Mucosa of descending colon (tissue), 3 donors: ENCODE measurements around the gene FTO. TPM values are rescaled to one million over a fixed set of nuclear protein-coding genes. Genes with fewer than 3 reads are reported as not detected.

Experiments used
- ATAC-seq: fragments of 200-7000 bp; cut with Tn5 transposase; one replicate; pipeline ENCODE4 v1.9.1; 2020; ENCODE audit warnings: mild to moderate bottlenecking, moderate library complexity
- DNase-seq, 3 donors: peaks; one replicate each; pipeline ENCODE4 v3.0.0-alpha.2; 2020
- H3K36me3 ChIP-seq: fragments of 200-600 bp; one replicate; pipeline ENCODE4 v1.8.0; 2021; ENCODE audit warnings: low read depth, mild to moderate bottlenecking
- H3K4me1 ChIP-seq: fragments of 200-600 bp; one replicate; pipeline ENCODE4 v1.8.0; 2021; ENCODE audit warnings: low read depth, mild to moderate bottlenecking
- H3K4me3 ChIP-seq: fragments of 200-600 bp; one replicate; pipeline ENCODE4 v1.8.0; 2021; ENCODE audit warnings: mild to moderate bottlenecking
- H3K9me3 ChIP-seq: fragments of 200-600 bp; one replicate; pipeline ENCODE4 v1.8.0; 2021; ENCODE audit warnings: mild to moderate bottlenecking
- CTCF ChIP-seq: fragments of 200-600 bp; IDR thresholded peaks from one replicate; pipeline ENCODE4 v1.8.0; 2022; ENCODE audit warnings: antibody characterized with exemption, mild to moderate bottlenecking
- intact Hi-C, 2 donors: fragments of 100-400 bp; cut with DNase I in 1 of 2; cut with micrococcal nuclease in 1 of 2; formaldehyde crosslinking; loops; one replicate each; pipeline versions ENCODE4 v1.11.0 to v1.11.1; 2022; cut with DNase I, micrococcal nuclease
- total RNA-seq, 3 donors: library from RNA; stranded (reverse); fragmentation: NEBNext Ultra II Directional in 2 of 3; extraction: Animal tissue kit (Norgen Biotek cat#: 25700) in 2 of 3; gene quantifications; one replicate each; pipeline versions ENCODE4 v1.2.1 to v1.2.4, GENCODE V29; 2021 to 2023
- donor health status: DM: no; HTN: no; CAD: no; lungs with moderate emphysema.
- donor health status: DM: no; HTN: no; CAD: no.
- donor health status: DM: no; HTN: yes; CAD: no.

FTO gene
- total RNA-seq, 3 donors from 2014 or later, result 38.0 to 81.7 (median 39.1) TPM

DNA sequence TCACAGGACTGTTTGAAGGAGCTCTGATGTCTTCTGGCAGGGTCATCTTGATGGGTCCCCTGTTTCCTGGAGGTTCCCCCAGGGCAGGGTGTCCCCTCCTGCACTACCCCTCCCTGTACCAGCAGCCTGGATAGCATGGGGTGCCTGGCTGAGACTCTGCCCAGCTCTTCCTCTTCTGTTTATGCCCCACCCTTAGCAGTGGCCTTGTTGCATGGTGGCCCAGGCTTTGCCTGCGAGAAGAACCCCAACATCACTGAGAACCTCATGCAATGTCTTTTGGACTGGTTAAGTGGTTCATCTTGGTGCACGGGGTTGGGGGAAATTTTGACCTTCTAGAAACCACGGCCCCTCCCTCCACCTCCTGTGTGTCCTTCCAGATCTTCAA lies 460.8 kb downstream of the FTO start:
- TF ChIP-seq CTCF, result no peak

DNA sequence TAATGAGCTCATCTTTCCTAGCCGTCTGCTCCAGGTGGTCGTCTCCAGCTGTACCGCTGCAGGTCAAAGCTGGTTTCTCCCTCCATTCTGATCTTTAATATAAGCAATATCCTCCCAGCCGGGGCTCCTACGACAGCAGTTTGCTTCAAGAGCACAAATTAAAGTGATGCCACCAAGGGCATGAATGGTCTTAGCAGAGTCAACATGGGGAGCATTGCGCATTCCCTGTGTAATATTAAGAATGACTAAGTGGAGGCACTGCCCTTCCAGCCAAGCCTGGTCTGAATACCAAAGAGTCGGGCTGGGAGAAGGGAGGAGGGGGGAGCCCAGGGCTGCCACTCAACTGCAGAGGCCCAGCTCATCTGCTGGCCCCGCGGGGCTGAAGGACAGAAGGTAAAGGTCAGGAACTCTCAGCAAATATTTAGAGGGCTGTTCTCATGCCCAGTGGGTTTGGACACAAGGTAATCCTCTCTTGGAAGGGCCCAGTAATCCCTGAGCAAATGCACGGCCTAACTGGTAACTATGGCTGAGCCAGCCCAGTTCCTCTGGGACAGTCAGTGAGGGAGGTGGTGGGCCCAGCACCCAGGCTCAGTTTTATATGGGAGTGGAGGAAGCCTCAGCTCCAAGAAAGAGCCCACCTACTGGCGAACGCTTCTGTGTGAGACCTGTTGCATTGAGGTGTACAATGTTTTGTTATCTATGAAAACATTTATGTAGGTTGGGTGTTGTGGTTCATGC lies 461.4 kb downstream of the FTO start:
- DNase-seq, result no peak
- no peak for TF ChIP-seq CTCF
- Histone ChIP-seq H3K9me3 (no peaks in the 10 kb centered on the region), H3K4me1 (no peaks in the 10 kb centered on the region), H3K36me3 (no peaks in the 10 kb centered on the region), H3K4me3 (no peak overlapping the region)
- intact Hi-C loops, result no loop called here
- no peak for ATAC-seq

More for the DNA sequence above, 460.8 kb downstream of the FTO start:
- Histone ChIP-seq H3K4me3 (no peak overlapping the region), H3K36me3 (no peaks in the 10 kb centered on the region), H3K4me1 (no peaks in the 10 kb centered on the region), H3K9me3 (no peaks in the 10 kb centered on the region)
- DNase-seq (no peak), ATAC-seq (no peak)
- intact Hi-C loops, result no loop called here

- DNase-seq, result no peak
- ATAC-seq, result no peak
- H3K36me3 ChIP-seq, result no peaks in the 10 kb centered on the region
Measured at GRCh38 chr16:54165912-54166865, 462.2 kb downstream of the FTO start.

GRCh38 chr16:54169112-54169511 lies 465.2 kb downstream of the FTO start:
- no peaks in the 10 kb centered on the region for H3K9me3 ChIP-seq
- H3K4me3 ChIP-seq, result no peak overlapping the region
- no peak for TF ChIP-seq CTCF
- no peaks in the 10 kb centered on the region for H3K36me3 ChIP-seq
- DNase-seq, result no peak
- peaks cover 4% of the 10 kb centered on the region for H3K4me1 ChIP-seq
- intact Hi-C loops, result no loop called here
- no peak for ATAC-seq

More at GRCh38 chr16:54165912-54166865, 462.2 kb downstream of the FTO start:
- Histone ChIP-seq H3K4me1 (no peaks in the 10 kb centered on the region), H3K4me3 (no peak overlapping the region), H3K9me3 (no peaks in the 10 kb centered on the region)
- intact Hi-C loops, result no loop called here
- no peak for TF ChIP-seq CTCF

GRCh38 chr16:54171626-54172537 lies 467.9 kb downstream of the FTO start:
- peaks cover 4% of the 10 kb centered on the region for H3K4me1 ChIP-seq
- ATAC-seq, result no peak
- intact Hi-C loops, result no loop called here
- H3K4me3 ChIP-seq, result no peak overlapping the region
- H3K9me3 ChIP-seq, result no peaks in the 10 kb centered on the region
- peak in 1 of 3 donors; percentile 11 for DNase-seq
- no peaks in the 10 kb centered on the region for H3K36me3 ChIP-seq
- TF ChIP-seq CTCF, result no peak
